Fibroblast of skin of left biceps (primary cell): ENCODE results near the gene C11orf21.
"Not testable (repeated sequence)": the region's sequence is repeated elsewhere in the genome, so short reads cannot be mapped to it uniquely, and the experiment has no call there.

Experiments
- DNase-seq, 2 experiments: peaks; one replicate each; pipeline ENCODE4 v3.0.0-alpha.2; 2013; ENCODE audit warnings: low read depth in 2 of 2

C11orf21 gene

DNA sequence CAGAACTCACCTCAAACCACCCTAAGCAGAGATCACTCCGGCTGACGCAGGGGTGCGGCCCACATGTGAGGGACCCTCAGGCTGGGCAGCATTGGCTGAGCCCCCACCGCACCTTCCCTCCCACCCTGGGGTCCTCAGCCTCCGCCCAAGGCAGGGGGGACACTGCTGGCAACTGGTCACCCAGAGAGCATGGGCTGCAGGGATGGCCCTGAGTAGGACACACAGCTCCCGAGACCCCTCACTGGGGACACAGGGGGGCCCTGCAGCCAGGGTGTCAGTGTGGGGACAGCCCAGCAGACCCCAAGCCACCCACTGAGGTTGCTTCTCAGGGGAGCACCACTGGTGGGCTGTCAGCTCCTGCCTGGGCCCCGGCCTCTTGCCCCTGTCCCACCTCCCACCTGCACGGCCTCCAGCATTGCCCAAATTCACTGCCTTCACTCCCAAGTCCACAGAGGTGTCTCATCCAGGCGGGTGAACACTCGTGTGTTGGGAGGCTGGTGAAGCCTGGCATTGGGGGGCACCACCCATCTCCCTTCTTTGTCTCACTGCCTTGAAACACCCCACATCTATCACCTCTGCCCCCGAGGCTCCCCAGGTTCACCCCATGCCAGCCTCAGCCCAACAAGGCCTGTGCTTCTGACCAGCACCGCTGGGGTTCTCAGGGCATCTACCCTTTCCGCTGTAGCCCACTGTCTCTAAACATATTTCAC lies 4.7 kb downstream of the C11orf21 start:
- no peak for DNase-seq

DNA sequence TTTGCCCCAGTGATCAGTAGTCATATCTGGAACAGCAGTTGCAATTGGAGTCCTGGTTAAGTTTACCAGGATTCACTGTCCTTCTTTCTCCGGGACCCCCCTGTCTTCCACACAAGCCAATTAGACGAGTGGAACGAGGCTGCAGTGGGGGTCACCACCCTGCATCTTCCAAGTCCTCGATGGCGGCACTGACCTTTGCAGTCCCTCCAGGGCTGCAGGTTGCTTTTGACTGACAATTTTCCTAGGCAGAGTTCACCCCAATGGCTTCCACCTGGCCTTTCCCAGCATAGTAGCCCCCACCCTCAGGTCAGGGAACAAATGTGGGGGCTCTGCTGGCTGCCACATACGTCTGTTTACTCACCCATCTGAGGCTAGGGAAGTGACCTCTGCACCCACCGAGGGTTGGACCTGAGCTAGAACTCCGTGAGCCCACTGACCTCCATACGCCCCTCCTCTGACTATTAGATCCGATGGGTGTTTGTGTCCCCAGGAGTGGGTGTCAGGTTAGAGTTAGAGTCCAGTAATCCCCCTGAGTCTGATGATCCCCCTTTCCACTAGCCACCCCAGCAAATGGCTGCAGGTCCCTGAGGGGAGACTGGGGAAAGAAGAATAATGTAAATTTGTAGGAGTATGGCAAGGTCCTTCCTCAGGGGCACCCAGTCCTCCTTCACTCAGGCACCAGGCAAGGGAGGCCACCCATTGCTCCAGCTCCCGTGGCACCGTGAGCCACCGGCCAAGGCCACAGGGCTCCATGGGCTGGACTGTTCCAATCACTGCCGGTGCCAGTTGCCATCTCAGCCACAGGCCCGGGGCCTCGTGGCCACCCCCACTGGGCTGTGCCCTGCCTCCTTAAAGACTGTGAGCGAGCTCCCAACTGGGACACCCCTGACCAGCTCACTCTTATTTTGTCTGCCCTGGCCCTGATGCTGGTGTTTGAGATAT lies 5.5 kb downstream of the C11orf21 start:
- DNase-seq: no peak

DNA sequence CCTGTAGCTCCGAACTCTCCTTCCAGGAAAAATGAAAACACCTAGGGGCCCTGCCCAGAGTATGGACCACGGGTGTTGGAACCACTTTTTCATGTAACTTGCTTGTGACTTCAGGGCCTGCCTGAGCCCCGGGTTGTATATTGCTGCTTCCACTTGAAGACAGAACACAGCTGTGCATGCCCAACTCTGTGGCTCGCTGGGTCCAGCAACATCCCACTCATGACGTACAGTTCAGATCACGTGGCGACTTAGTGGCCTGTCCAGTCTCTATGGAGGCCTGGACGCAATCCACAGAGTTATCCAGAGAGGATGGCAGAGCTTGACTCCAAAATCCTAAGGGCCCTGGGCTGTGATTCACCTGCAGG lies 6.8 kb downstream of the C11orf21 start:
- no peak for DNase-seq

DNA sequence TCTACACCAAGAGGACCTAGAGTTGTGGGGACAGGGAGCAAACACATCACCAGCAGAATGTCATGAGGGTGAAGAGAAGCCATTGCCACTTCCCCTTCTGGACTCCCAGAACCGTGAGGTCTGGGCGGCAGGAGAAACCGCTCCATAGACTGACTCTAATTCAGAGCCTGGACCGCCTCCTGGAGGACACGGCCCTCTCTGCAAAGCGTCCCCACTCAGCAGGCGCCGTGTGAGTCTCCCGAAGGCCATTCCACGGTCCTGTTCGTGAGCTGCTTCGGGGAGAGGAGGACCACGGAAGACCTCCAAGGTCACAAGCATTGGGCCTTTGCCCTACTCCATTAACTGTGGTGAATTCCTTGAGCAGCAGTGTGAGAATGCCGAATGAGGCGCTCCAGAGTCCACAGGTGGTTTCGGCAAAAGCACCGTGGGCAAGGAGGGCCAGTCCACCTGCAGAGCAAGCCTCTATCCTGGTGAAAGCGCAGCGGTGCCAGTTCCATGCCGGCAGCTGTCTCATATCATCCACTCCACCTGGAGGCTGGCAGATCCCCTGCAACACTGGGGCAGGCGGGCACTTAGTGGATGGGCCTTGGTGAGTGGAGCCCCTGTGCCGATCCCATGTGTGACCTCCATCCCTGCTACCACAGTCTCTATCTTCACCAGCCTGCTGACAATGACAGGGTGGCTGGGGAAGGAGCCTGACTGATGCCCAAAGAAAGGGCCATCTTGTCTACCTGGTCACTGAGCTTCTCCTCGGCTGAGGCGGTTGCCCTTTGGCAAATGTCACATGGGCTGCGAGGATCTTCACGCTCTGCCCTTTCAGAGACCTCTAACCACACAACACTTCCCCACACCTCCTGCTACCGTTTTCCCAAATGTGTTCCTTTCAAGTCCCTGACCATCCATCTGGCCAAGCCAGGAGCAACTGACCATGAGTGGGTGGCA lies 7.5 kb downstream of the C11orf21 start:
- no peak for DNase-seq

DNA sequence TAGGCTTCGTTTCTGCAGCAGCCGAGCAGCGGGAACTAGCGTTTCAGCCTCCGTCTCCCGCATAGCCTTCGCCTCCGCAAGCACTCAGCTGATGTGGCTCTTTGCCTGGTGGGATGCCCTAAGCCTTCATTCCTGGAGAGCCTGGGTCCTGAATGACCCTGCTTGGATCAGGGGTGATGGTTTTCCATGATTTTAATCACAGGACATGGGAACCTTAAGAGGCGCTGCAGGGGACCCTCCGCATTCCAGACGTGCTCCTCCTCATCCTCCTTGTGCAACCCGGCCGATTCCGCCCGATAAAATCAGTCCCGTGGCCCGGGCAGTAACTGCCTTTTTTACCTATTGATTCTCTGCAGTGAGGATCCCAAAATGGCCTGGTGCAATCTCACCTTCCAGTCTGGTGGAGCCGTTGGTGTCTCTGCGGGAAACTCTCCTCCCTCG lies 8.2 kb downstream of the C11orf21 start:
- DNase-seq: no peak

DNA sequence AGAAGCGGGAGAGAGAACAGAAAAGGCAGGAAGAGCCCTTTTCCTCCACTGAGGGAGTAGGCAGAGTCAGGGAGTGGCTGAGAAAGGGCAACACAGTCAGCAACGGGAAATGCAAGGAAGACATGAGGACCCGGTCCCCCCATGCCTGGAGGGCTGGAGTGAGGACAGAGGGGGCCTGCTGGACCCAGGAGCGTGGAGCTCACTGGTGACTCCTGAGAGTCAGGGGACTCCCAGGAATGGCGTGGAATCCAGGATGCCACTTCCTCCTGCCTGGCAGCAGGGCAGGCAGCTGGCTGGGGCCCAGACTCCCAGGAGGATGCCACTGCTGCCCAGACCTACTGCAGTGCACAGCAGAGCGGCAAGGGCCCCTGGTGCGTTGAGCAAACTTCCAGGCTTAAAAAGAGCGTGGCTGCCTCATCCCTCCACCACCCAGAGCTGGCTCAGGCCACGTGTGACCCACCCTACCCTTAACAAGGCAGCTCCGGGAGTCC lies 11.3 kb downstream of the C11orf21 start:
- no peak for DNase-seq

DNA sequence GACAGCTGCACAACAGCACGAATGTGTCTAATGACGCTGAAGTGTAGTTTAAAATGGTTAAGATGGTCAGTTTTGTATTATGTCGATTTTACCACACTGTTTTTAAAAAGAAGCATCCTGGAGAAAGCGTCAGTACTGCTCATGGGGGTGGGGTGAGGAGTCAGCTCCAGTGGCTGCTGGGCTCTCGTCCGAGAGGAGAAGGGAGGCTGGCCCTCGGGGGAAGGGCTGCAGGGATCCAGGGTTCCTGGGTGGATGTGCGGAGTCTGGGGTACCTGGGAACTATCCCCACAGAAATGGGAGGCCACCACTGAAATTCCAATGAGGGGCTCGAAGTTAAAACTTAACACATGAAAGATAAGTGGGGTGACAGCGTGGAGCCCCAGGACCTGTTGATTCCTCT lies 11.9 kb downstream of the C11orf21 start:
- no peak for DNase-seq

DNA sequence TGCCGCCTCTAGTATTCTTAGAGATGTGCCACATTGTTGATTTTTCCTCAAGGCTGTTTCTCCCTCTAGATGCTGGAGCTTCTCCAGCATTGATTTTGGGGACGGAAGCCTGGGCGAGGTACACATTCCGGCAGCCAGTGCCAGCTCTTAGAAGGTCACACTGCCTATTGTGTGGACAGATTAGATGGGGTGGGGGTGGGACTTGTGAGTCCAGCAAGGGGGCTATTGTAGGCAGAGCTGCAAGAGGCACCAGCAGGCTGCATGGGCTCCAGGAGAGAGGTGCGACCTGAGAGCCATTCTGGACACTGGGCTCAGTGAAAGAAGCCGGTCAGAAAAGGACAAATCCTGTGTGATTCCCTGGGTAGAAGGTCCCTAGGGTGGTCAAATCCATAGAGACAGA lies 12.4 kb downstream of the C11orf21 start:
- DNase-seq: no peak

DNA sequence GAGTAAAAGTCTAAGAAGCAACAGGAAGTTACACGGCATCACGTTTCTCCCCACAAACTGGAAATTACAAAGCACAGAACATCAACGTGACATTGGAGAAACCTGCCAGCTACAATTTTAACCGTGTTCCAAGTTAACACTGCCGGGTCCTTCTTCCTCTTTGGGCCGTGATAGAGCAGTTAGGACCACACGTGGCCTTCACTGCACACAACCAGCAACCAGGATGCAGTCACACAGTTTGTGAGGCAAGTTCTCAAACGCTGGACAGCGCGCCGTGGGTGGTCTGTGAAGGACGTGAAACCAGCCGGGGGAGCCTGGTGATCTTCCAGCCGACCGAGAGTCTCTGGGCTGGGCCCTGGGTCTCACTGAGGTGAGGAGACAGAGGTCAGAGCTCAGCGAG lies 14.6 kb downstream of the C11orf21 start:
- no peak for DNase-seq

DNA sequence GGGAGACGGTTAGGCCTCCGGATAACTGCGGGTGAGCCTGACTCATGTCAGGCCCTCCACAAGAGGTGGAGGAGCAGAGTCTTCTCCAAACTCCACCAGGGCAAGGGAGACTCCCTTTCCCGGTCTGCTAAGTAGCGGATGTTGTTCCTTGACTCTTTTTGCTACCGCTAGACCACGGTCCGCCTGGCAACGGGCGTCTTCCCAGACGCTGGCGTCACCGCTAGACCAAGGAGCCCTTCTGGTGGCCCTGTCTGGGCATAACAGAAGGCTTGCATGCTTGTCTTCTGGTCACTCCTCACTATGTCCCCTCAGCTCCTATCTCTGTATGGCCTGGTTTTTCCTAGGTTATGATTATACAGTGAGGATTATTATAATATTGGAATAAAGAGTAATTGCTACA lies 15.4 kb downstream of the C11orf21 start:
- not testable (repeated sequence) for DNase-seq

DNA sequence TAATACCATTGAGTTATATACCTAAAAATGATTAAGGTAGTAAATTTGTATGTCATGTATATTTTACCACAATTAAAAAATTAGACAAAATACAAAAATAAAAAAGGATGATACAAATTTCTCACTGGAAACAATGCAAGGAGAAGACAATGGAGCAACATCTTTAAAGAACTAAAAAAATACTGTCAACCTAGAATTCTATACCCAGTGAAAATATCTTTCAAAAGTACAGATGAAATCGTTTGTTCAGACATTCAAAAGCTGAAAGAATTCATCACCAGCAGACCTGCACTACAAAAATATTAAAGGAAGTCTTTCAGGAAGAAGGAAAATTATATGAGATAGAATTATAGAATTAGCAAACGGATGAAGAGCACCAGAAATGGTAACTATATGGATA lies 21.5 kb downstream of the C11orf21 start:
- DNase-seq: no peak

DNA sequence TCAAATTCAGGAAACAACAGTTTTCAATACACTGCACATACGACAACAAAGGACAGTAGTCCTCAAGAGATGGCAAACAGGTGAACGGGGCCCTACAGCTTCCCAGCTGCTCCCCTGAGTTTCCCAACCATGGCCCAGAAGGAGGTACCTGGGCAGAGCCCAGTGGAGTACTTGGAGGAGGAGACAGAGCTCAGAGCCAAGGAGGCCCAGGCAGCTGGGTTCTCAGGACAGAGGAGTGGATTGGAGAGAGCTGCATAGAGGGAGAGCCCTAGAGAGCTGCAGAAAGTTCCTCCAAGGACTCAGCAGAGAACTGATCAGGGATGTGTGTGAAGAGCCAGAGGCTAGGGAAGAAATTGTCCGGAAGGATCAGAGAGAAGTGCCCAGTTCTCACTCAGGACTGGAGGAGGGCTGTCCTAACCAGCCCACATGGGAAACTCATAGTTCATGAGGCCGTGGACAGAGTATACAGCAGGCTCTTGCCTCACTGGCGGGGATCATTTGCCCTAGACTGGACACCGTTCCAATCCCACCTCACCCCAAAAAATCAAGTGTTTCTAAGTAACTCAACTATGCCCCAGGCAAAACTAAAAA lies 23.7 kb downstream of the C11orf21 start:
- DNase-seq: no peak

DNA sequence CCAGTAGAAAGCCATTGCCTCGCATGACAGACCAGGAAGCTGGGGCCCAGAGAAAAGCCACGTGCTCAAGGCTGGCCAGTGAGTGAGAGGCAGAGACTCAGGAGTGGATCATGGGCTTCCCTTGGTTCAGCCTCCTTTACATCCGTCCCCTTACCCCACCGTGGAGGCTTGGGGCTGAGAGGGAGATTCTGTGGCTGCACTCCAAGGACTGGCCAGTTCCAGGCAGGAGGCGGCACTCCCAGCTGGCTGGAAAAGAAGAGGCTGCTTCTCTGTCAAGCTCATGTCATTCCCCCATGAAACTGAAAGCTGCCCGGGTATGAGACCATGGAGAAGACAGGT lies 24.7 kb downstream of the C11orf21 start:
- DNase-seq: no peak

DNA sequence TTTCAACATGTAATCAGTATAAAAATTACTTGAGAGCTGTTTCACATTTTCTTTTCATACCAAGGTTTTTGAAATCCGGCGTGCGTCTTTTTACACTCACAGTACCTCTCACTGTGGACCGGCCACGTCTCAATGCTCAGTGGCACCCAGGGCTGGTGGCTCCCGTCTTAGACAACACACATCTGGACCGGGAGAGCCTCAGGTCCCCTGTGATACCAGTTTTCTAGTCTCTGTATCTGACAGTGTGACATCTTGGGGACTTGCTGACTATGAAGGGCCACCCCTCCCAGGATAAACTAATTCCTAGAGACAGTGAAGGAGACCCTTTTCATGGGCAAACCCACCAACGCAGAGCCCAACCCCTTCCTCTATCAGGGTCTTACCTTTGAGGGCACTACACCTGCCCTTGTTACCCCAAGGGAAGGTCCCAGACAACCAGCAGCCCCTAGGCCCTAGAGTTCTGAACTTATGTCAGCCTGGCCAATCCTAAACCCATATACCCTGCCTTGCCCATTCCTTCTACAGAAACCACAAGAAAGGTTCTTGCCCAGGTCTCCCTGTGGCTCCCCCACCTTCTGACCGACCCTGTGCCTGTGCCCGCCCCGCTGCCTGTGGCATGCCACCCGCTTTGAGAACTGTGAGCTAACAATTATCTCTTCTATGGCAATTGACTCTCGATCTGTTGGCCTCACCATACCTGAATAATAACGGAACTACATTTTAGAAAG lies 25.3 kb downstream of the C11orf21 start:
- no peak for DNase-seq

DNA sequence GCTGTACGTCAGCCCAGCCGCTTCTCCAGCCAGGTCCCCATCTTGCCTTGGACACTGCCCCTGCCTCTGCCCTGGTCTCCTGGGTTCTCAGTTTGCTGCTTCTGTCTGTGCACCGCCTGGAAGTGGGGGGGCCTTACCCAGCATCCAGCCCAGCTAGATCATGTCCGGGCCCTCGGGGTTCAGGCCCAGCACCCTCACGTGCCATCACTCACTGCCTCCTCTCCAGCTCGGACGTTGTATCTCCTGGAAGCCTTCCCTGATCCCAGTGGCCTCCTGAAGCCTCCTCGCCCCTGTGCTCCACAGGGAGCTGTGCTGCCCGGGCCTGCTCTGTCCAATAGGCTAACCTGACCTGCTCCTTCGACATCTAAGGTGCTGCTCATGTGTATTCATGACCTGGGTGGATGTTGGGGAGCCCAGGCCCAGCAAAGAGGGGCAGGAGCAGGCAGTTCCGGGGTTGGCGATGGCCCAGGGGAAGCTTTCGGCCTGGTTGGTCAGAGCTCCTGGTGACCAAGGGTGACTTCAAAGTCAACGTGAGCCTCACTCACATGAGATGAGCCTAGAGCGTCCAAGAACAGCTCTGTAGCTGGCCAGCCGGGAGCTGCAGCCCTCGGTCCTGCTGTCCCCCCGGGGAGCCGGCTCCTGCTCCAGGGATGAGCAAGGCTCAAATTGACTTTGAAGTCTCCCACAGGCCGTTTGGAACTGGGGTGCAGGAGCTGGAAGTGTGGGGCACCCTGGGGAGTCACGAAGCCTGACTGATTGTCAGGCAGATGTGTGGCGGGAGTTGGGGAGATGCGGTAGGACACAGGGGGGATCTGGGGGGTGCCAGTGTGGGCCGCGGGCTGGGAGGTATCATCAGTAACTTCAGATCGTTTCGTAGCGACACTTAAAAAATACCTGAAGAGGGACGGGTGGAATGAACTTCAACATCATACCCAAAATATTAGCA lies 26.1 kb downstream of the C11orf21 start:
- no peak for DNase-seq

DNA sequence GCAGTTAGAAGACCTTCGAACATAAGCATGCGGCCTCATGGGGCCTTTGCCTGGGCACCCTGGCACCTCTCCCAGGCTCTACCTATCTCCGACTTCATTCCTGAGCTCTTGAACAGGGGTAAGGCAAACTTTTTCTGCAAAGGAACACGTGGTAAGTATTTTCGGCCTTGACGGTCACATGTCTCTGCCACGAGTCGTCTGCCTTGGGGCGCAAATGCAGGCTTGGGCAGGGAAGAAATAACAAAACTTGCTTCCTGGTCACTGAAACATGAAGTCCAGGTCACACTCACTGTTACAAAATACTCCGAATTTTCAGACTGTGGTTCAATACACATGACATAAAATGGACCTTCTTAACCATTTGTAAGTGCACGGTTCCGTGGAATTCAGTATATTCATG lies 27.9 kb downstream of the C11orf21 start:
- no peak for DNase-seq

DNA sequence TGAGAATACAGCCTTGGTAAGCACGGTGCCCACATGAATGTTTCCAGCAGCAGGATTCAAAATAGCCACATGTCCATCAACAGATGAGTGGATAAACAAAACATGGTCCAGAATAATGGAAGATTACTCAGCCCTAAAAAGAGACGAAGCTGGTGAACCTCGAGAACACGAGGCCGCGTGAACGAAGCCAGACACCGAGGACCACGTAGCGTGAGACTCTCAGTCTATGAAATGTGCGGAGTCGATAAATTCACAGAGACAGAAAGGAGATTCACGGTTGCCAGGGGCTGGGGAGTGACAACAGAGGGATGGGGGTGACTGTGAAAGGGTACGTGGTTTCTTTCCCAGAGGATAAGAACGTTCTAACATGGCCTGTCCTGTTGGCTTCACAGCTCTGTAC lies 28.4 kb downstream of the C11orf21 start:
- DNase-seq: no peak

DNA sequence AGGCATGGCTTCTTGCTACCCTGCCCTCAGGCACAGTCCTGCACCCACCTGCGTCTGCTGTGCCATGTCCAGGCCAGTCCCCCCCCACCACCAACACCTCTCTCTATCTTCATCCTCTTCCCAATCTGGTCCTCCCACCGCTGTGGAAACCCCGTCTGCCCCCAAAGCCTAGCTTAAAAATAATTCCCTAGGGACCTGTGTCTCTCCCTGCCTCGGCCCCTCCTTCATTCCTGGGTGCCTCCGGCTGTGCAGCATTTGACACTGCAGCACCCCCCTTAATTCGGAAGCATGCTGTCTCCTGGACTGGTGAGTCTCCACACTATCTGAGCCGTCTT lies 28.8 kb downstream of the C11orf21 start:
- DNase-seq: no peak

DNA sequence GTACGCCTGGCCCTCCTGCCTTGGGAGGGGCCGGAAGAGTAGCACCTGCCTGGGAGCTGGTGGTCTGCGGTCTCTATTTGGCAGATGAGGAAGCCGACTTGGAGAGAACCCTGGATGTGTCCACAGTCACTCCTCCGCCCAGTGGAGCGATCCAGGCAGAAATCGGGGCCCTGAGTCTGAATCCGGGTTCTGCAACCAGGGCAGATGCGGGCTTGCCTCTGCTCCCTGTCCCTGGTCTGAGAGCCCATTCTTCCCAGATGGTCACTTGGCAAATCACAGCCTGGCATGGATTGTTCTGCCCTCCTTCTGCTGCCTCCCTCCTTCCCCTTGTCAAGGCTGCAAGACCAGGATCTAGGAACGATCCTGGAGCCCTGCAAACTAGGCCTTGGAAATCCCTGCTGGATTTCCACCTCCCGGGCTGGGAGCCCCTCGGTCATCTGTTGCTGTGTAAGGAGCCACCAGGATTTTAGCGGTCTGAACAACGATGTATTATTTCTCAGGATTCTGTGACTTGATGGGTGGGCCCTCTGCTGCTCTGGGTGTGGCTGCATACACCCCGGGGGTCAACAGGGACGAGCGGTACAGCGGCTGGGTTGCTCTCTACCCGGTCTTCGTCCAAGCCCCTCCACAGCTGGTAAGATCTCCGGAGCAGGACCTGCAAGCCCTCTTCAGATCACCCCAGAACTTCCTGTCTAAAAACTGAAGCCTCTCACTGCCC lies 29.3 kb downstream of the C11orf21 start:
- DNase-seq: no peak
